ENCODE measurements around the gene HUS1B. TPM values are rescaled to one million over a fixed set of nuclear protein-coding genes. Genes with fewer than 3 reads are reported as not detected.

Gene HUS1B
- total RNA-seq: 0.71 and 0.83 TPM in 2 replicates

GRCh38 chr6:656460-657252 lies at the start of gene HUS1B:
Gene HUS1B (minus strand): TSS chr6:657100. CDS start chr6:656944, 156 bp downstream.

GRCh38 chr6:692858-693722 lies 36.2 kb upstream of the HUS1B start, which contains the start of gene EXOC2:
Gene EXOC2 (minus strand): TSS chr6:693139. CDS start chr6:637818, 55,321 bp downstream.

Other genes with a start within 250 kb of the HUS1B start
- 28.6 and 30.1 TPM in 2 replicates for gene EXOC2, start 36.0 kb upstream of the HUS1B start, total RNA-seq